Renal pelvis (tissue), 4 donors: ENCODE data around the gene SUCNR1. TPM values are rescaled to one million over a fixed set of nuclear protein-coding genes. Genes with fewer than 3 reads are reported as not detected.
"Not testable (repeated sequence)": the region's sequence is repeated elsewhere in the genome, so short reads cannot be mapped to it uniquely, and the experiment has no call there.

Experiments used
- DNase-seq: peaks from one replicate; pipeline ENCODE4 v3.0.0-alpha.2; 2013
- polyA plus RNA-seq, 3 donors: library from polyadenylated mRNA; unstranded; fragments of 120-200 nt; gene quantifications; one replicate each; pipeline ENCODE4 v1.2.1, GENCODE V29; 2013; ENCODE audit not compliant: insufficient read length in 3 of 3

SUCNR1 gene
- polyA plus RNA-seq, 3 donors, result 5.5 to 6.6 (median 6.5) TPM

DNA sequence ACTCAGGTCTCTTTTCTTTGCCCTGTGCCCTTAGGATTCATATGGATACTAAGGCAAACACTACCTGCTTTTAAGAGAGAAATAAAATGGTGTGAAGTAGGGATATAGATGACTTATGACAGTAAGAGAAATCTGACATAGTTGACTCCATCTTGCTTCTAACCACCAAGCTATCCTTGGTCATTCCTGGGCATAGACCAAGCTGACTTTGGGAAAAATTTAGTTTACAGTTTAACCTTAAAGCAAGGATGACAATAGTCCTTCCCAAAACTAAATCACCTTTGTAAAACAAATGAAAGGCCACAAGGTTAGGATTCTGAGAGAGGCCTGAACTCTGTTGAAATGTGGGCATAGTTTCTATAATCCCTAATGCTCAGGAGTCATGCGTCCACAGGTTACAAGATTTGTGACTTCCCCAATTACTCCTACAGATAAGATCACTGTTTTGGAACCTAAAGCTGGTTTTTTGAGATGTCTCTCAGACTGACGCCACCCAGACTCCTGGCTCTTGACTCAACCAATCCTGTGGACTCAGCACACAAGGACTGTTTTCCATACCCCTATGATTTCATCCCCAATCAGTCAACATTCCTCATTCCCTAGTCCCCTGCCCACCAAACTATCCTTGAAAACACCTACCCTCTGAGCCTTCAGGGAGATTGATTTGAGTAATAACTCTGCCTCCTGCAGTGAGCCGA, 25.3 kb downstream of the SUCNR1 start:
- DNase-seq, result not testable (repeated sequence)

DNA sequence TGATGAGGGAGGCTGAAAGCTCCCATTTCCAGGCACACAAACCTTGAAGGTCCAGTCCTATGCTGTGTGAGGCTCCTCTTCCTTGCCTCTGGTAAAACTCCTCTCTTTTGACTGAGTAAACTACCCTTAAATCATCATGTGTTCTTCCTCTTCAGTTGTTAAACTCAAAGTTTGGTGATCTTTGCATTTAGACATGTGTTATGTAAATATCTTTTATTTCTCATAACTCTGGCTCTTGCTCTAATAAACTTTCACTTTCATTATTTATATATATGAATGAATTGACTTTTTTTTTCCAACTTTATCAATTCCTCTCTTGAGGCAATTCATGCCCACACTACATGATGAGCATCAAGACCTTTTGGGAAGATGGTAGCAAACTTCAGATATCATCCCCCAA, 26.6 kb downstream of the SUCNR1 start:
- no peak for DNase-seq

DNA sequence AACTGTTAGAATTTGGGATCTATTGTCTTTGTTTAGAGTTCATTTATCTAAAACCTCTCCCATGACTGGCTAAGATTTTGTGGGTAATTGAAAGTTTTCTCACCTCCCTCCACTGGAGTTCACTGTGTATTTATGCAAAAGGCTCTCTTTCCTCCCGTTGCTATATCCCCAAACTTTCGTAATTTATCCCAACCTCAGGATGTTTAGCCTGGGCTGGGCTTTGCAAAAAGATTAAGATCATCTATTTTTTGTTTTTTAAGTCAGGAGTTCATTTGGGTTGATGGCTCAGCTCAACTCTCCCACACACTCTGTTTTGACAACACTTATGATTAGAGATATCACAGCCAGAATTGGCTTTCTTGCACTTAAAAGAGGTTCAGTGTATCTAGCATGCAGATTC, 27.0 kb downstream of the SUCNR1 start:
- DNase-seq, result no peak

DNA sequence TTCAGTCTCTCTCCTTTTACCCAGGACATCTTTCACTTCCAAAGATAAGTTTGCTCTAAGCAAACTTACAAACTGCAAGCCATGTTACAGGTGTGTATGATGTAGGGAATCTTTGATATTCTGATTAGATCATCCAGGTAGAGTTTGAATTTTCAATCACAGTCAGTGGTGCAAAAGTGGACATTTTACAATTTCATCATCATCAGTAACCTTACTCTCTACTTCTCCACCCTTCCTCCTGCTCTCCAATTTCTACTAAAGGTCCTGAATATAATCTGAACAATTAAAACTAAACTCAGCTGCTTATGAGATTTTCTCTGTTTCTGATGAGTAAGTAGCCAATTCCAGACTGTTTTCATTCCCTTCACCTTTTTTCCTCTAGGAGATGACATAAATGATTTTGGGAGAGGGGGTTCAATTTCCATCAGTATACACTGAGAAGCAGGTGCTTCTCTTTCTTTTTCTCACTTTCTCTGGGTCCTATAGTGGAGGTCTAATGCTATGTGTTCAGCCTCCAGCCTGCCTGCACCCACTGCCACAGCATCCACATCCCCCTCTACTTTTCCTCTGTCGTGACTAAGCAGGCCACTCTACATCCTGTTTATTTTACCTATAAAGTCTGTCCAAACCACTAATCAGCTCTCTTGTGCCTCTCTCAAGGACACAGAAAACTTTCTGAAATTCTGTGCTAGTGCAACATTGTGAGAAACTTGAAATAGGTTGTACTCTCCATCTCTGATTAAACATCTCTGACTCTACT, 27.6 kb downstream of the SUCNR1 start:
- no peak for DNase-seq

DNA sequence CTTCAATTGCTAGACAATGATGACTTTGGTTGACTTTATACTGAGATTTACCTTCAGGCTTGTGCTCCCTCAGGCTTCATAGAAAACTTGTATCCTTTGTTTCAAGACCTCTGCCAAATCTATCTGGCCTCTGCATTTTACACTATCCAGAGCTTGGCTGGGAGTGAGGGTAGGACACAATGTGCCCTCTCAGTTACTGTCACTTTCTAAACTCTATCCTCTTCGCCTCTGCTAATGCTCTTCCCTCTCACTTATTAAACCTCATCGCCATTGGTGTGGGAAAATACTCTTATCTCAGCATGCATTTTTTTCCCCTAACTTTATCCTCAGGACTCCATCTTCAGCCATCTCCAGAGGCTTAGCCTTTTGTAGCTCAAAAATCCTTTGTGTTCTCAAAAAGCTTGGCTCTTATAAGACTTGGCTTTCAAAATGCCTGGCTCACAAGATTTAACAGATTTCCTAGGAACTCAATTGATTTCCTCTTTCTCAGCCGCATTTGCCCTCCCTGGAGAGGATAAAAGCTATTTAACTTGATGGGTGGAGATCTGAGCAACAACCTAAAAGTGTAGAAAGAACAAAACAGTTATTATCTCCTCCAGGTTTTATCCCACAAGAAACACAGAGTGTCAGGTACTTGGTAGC, 28.3 kb downstream of the SUCNR1 start:
- DNase-seq, result no peak

DNA sequence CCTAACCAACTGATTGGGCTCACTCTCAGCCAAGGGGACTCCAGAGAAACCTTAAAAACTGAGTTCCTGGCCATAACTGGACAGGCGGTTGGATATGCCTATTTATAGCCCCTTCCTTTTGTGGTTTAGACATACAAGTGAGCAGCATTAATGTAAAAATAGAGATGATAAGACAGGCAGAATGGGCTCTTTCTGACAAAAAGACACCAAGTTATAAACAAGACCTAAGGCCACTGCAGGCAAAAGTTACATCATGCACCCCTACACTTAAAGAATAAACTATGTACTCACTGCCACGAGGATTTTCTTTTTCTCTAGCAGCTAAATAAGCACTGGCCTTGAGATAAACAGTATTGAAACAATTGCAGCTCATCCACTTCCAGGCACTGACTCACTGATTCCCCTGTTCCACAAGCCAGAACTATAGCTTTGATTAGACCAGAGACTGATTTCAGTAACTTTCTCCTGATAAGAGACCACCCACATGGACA, 30.1 kb downstream of the SUCNR1 start:
- no peak for DNase-seq

DNA sequence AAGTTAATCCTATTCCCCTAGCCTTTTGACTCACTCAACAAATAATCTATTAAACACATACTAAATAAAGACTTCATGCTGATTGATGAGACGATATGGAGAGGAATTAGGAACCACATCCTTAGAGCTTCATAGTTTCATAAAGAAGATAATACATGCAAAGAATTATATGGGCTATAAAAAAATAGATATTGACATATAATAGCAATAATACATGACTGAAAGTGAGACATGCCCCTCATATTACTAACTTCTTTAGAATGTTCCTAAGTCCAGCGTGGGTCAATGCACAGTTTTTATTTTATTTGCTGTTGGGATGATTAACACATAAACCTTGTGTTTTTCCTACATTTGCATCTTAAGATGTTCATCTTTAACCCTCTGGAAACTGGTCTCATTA, 32.2 kb downstream of the SUCNR1 start:
- no peak for DNase-seq

DNA sequence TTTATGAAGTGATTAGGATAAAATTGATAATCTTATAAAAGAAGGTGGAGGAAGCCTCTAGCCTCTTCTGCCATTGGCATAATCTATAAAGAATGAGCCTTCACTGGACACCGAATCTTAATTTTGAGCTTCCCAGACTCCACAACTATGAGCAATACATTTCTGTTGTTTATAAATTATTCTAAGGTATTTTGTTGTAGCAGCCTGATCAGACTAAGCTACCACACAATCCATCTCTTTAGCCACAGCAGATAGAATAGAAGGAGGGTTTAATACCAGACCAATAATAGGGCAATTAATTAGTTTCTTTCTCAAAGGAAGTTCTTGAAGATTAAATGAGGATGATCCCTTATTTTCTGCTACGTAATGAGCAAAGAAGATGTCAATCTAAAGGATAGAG, 33.3 kb downstream of the SUCNR1 start:
- no peak for DNase-seq

DNA sequence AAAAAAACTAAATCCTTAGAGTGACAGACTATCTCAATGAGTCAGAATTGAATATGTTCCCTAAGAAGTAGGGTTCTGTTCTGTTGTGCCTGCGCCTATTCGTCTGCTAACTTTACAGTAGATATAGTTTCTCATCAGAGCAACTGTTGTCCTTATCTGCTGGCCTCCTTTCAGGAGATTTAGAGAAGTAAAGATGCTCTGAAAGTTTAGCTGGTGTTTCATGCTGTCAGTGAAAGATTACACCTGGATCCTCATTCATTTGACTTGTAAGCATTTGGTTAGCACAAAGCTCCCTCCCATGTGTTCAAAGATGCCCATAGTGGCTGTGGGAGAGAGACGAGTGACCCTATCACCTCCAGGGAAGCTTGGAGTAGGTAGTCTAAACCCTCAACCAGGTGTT, 35.0 kb downstream of the SUCNR1 start:
- DNase-seq, result no peak

DNA sequence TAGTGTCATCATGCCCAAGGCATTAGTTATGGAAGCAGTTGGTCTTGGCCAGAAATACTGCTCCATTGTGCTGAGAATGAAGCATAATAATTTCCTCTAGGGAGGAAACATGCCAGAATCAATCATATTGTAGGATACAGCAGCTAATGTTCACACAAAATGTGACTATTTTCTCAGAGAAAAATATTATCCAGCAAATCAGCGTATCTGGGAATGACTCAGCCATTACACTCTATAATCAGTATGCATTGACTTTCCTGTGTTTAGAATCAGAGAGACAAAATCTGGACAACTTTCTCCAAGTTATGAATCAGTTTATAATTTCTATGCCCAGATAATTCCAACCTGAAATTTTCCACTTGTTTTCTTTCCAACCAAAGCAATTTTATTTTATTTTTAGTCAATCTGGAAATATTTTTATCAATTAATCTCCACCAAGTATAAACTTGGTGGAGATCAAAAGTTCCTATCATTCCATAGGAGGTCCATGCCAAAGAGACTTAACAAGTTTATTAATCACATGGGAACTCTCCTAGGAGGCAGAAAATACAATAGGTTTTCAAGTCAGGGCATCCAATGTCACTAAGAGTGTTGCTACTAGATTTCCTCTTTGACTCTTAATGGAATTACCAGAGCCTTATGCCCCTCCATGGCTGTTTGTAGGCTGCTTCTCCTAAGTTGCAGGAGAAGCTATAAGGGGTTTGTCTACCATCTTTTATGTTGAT, 36.4 kb downstream of the SUCNR1 start:
- no peak for DNase-seq

DNA sequence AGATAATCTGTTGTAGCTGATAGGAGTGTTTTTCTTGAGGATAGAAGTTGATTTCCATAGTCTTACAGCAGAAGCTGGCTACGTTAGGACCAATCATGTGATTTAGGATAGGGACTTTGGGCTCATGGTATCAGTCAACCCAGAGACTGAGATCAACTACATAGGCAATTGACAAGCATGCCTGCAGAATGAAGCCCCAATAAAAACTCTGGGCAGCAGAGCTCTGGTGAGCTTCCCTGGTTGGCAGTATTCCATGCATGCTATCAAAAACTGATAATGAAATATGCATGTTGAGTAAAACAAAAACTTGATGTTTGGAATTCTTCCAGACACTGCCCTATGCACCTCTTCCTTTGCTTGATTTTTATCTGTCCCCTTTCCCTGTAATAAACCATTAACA, 38.0 kb downstream of the SUCNR1 start:
- no peak for DNase-seq

DNA sequence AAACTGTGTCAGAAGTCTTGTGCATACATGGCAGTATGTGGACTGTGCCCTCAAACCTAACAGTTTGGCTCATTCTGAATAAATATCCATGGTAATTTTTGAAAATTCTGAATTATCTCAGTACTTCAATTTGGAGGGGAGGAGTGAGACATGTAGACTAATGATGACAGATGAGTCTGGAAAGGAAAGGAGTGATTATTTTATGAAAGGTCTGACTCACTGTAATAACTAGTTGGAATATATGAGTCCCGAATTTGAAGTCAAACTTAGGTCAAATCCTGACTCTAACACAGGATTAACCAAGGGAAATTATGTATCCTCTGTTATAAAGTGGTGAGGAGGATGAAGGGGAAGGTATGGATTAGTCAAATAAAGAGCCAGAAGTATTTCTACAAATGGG, 38.6 kb downstream of the SUCNR1 start:
- no peak for DNase-seq

DNA sequence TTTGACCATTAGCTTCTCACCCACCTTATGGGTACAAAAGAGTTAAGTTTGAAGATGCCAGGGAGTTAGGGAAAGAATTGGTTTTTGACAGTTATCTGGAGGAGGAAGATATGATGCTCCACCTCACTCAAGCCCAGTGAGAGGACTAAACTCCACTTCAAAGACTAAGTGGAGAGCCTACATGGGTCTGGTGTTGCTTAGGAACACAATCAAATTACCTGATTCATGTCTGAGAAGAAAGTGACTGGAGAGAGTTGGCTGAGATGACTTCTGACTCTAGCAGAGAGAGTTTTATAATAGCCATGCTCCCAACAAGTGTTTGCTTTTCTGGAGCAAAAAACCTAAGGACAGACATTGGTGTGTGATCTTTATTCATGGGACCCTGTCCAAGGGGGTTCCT, 43.3 kb downstream of the SUCNR1 start:
- no peak for DNase-seq

DNA sequence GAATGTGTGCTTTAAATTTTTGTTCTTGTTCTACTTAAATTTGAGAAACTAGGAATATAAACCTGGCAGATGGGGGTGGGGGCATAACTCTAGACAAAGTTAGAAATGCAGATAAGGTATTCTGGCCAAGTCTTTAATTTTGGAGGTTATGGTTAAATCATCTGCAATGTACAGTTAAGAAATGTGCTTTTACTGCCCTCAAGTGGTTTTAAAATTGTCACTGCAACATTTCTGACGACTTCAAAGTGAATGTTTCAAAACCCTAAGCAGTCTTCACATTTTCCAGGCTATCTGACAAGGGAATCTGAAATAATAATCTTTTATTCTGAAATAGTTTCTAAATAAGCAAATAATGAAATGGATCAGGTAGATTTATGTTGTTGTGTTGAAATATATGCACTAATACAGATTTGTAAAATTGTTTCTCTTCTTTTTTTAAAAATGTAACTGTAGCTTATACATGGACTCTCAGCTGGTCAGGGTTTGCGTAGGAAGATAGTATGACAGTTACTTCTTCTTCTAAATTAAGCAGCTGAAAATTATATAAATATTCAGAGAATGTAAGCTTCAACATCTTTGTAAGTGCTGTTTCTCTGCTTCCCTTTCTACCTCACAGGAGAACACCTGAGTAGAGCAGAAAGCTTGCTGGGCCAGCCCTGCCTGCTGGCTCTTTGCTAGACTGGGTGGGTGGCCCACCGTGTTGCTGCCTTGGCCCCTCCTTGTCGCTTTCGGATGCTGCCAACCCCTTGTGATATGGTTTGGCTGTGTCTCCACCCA, 45.0 kb downstream of the SUCNR1 start:
- peak; percentile 43 for DNase-seq

DNA sequence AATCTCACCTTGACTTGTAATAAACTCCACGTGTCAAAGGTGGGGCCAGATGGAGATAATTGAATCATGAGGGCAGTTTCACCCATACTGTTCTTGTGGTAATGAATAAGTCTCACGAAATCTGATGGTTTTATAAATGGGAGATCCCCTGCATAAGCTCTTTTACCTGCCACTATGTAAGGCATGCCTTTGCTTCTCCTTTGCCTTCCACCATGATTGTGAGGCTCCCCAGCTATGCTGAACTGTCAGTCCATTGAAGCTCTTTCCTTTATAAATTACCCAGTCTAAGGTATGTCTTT, 45.5 kb downstream of the SUCNR1 start:
- no peak for DNase-seq

DNA sequence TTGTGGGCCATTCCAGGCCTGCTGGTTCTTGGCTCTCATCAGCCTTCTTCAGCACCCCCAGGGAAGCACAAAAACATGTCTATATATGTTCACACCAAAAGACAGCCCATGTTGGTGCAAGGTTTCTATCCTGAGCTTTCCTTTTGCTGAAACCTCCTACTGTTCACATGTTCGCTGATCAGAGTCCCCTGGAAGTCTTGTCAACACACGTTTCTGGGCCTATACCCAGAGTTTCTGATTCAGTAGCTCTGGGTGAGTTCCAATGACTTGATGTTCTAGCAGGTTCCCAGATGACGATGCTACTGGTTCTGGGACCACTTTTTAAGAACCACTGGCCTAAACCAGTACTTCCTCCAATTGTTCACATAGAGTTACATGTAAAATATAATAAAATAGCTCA, 46.0 kb downstream of the SUCNR1 start:
- no peak for DNase-seq

DNA sequence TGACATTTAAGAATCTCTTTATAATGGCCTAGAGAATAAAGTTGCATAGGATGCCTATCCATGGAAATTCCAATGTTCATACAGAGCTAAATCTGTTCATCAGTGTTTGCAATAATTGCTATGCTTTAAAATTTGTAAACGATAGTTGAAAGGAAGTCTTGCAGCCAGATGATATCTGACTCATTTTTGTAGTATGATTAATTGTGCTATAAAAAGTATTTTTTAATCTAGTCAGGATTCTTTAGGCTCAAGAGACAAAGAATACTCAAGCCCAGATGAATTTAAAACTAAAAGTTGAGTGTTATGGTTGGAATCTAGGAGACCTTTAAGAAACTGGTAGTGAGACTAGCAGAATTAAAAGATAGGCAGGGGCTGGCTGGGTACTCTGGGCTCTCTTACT, 50.5 kb downstream of the SUCNR1 start:
- DNase-seq, result no peak

DNA sequence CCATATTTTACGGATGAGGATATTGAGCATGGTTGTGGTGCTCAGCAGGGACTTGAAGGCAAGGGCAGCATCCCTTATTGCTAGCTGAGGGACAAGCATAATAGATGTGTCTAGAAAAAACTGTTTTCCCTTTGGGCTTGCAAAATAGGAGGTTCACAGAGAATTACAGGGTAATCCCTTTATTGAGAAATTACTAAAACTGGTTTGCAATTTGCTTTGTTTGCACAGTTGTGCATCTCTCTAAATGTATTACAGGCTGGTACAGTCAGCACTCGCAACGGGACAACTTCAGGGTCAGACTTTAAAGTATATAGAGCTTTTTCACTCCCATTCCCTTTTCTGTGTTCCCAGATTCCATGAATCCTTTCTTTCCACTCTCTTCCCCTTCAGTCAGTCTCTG, 51.3 kb downstream of the SUCNR1 start:
- DNase-seq, result no peak

DNA sequence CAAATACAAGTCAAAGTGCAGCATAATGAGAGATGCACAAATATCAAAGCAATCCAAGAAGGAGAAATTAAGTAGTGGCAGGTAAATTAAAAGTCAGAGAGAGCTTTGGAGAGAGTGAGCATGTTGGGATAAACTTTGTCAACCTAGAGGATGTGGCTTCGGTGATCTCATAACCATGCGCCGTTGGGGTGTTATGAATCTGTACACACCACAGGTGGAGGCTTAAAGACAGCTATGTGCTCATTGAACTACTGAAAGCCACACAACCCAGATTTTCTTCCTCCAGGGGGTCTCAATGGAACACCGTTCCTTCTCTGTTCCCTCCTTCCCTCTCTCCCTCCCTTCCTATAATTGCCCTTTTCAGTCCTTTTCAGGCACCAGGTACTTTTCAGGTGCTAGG, 52.0 kb downstream of the SUCNR1 start:
- DNase-seq, result no peak

DNA sequence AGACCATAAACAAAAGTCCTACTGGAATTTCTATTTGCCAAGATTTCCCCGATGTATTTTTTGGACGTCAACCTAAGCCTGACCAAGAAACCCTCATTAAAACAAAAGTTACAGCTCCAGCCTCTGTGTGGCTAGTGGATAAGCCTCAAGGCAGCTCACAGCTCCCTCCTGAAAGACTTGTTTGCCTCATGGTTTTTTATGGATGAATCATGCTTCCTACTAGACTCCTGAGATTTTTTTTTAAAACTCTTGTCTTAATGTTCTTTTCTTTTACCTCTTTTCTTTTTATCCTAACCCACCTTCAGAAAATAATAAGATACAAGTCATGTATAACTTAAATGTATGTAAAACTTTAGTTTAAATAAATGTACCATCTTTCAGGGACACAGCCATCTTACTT, 52.4 kb downstream of the SUCNR1 start:
- DNase-seq, result no peak

DNA sequence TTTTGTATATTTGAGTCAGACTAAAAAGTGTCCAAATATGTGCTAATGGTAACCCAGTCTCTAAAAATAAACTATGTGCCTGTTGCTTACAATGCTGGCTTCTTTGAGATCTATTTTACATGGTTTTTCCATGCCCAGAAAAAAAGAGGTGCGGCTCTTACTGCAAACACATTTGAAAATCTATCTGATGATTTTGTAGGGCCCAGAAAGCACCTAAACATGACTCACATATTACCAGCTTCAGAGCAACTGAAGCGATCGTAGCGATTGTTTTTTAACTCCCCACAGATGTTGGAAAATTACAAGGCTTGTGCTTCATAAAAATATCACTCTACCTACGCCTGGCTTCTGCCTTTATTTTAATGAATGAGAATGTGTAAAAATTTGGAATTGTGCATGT, 53.5 kb downstream of the SUCNR1 start:
- no peak for DNase-seq
